OCI-LY1 (cell line): ENCODE results near the gene TYMS.

Source experiments
- CTCF ChIP-seq: fragments of 200-600 bp; sonication (generic), shearing (Covaris generic); IDR thresholded peaks from 2 replicates; pipeline ENCODE4 v1.5.1; 2017; ENCODE audit warnings: mild to moderate bottlenecking, antibody characterized with exemption, low read length, moderate library complexity, mixed read lengths
- EZH2 ChIP-seq: fragments of 200-600 bp; sonication (generic), shearing (Covaris generic); IDR thresholded peaks from 2 replicates; pipeline ENCODE4 v1.8.0; 2017; ENCODE audit warnings: borderline replicate concordance, mixed run types, mild to moderate bottlenecking, antibody characterized with exemption, low read length, moderate library complexity, mixed read lengths

GRCh38 chr18:715626-716025 lies 58.2 kb downstream of the TYMS start:
- no peak for TF ChIP-seq CTCF
- TF ChIP-seq EZH2, result no peak
